Adrenal gland (tissue), 12 donors: Measurements from ENCODE around the gene ZBP1. TPM values are rescaled to one million over a fixed set of nuclear protein-coding genes. Genes with fewer than 3 reads are reported as not detected.

Source experiments
- DNase-seq, 7 donors: peaks; one replicate each; pipeline ENCODE4 v3.0.0-alpha.2; 2019 to 2020
- H3K27ac ChIP-seq, 5 donors: fragments of 200-600 bp; sonication (generic) in 4 of 5; 1 replicate in 3 of 5; 2 replicates in 2 of 5; pipeline versions ENCODE4 v1.5.1 to v1.8.0; 2016 to 2020; ENCODE audit warnings: mild to moderate bottlenecking in 1 of 5
- H3K27me3 ChIP-seq: fragments of 200-600 bp; 2 replicates; pipeline ENCODE4 v1.8.0; 2021
- H3K36me3 ChIP-seq, 2 donors: fragments of 200-600 bp; replicated peaks in 1 of 2; 1 replicate in 1 of 2; 2 replicates in 1 of 2; pipeline versions ENCODE4 v1.5.1 to v1.8.0; 2018 to 2022
- H3K4me1 ChIP-seq, 2 donors: fragments of 200-600 bp; replicated peaks in 1 of 2; 1 replicate in 1 of 2; 2 replicates in 1 of 2; pipeline versions ENCODE4 v1.5.1 to v1.8.0; 2018 to 2021
- H3K4me3 ChIP-seq, 4 donors: fragments of 200-600 bp; sonication (generic) in 3 of 4; one replicate each; pipeline ENCODE4 v1.5.1; 2016 to 2018
- H3K9me3 ChIP-seq, 3 donors: fragments of 200-600 bp; sonication (generic) in 1 of 3; replicated peaks in 1 of 3; 1 replicate in 2 of 3; 2 replicates in 1 of 3; pipeline versions ENCODE4 v1.5.1 to v1.8.0; 2016 to 2021
- POLR2A ChIP-seq, 2 donors: fragments of 450-650 bp; IDR thresholded peaks; one replicate each; pipeline ENCODE4 v1.6.1; 2017; ENCODE audit warnings: antibody characterized with exemption in 2 of 2, mild to moderate bottlenecking in 2 of 2, moderate library complexity in 1 of 2
- WGBS, 4 donors: extraction: QIAGEN DNeasy Blood & Tissue Kit in 2 of 4; methylation state at CpG; one replicate each; pipeline versions ENCODE4 v1.1.5 to v1.1.7; 2013 to 2017; 5-methylcytosine and 5-hydroxymethylcytosine counted together
- intact Hi-C, 2 donors: fragments of 100-400 bp; cut with DNase I; formaldehyde crosslinking; loops; one replicate each; pipeline versions ENCODE4 v1.14.1 to v1.15.0; 2022 to 2023
- polyA plus RNA-seq, 3 donors: library from polyadenylated mRNA; stranded (reverse); fragments of 200-250 nt in 2 of 3; fragments of 350-450 nt in 1 of 3; fragmentation: Illumina TruSeq in 1 of 3; extraction: RNeasy Lipid Tissue Mini Kit (QIAGEN cat#74804) in 1 of 3; gene quantifications; one replicate each; pipeline ENCODE4 v1.2.3, GENCODE V29; 2013 to 2014
- total RNA-seq, 9 donors: library from RNA; depleted of rRNA in 4 of 9; stranded (reverse); fragments of >200 nt in 4 of 9; fragments of 120-200 nt in 1 of 9; fragmentation: NEBNext Ultra II Directional in 1 of 9; extraction: Animal tissue kit (Norgen Biotek cat#: 25700) in 1 of 9; gene quantifications; one replicate each; pipeline versions ENCODE4 v1.1.0 to v1.2.4, GENCODE V29; 2013 to 2023
- TF ChIP-seq, protein P1 (sequence below), 6 experiments: fragments of 450-650 bp in 4 of 6; fragments of 200-600 bp in 2 of 6; sonication (generic) in 1 of 6; IDR thresholded peaks; 1 replicate in 5 of 6; 2 replicates in 1 of 6; pipeline versions ENCODE4 v1.5.1 to v1.8.0; 2016 to 2021; ENCODE audit warnings: antibody characterized with exemption in 6 of 6, mild to moderate bottlenecking in 2 of 6, moderate library complexity in 1 of 6
- donor health status: healthy with polysubstance abuse.
- donor health status: Bipolar disorder and iron deficiency.
- donor health status: DM: yes; HTN: yes; CAD: no.
- donor health status: DM: no; HTN: no; CAD: no.
- donor health status: DM: no; HTN: no; CAD: no.
- donor health status: DM: yes; HTN: yes; CAD: no.

The ZBP1 gene
- total and polyA plus RNA-seq, 12 donors: 0.14 to 2.9 (median 0.68) TPM; not detected in 3

DNA sequence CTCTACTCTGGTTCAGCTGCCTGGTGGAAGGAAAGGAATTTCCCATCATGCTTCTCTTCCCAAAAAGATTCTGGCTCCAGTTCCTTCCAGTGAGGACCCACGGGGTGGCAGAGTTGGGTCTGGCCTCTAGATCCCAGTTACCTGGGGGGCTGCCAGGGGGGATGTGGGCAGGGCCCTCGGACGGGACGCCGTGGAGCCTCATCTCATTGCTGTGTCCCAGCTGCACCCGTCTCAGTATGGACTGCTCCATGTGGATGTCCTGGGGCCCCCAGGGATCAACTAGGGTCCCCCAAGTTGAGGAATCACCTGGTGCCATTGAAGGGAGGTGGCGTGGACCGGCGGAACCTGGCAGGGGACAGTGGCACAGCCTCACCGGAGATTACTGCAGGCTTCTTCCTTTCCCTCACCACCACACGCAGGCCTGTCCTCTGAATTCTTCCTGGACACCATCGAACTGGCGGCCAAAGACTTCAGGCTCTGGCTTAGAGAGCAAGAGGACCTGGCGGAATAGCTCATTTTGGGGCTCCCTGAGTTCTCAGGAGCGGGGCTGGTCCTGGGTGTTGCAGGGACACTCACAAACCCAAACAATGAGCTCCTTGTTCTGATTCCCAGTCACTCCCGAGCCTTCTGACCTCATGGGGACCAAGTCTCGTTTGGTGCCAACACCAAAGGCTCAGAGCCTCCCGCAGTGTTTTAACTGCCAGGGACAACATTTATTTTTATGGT lies 8.5 kb downstream of the ZBP1 start:
- Histone ChIP-seq H3K27ac (no peak overlapping the region), H3K36me3 (no peaks in the 10 kb centered on the region), H3K27me3 (no peaks in the 10 kb centered on the region), H3K4me3 (no peak overlapping the region), H3K4me1 (no peaks in the 10 kb centered on the region), H3K9me3 (no peaks in the 10 kb centered on the region)
- intact Hi-C loops: no loop called here
- no peak for DNase-seq
- WGBS, 4 donors: 67 to 85% (median 82%) methylated on average over 12 to 18 of the region's 18 CpGs
- TF ChIP-seq, protein P1, sequence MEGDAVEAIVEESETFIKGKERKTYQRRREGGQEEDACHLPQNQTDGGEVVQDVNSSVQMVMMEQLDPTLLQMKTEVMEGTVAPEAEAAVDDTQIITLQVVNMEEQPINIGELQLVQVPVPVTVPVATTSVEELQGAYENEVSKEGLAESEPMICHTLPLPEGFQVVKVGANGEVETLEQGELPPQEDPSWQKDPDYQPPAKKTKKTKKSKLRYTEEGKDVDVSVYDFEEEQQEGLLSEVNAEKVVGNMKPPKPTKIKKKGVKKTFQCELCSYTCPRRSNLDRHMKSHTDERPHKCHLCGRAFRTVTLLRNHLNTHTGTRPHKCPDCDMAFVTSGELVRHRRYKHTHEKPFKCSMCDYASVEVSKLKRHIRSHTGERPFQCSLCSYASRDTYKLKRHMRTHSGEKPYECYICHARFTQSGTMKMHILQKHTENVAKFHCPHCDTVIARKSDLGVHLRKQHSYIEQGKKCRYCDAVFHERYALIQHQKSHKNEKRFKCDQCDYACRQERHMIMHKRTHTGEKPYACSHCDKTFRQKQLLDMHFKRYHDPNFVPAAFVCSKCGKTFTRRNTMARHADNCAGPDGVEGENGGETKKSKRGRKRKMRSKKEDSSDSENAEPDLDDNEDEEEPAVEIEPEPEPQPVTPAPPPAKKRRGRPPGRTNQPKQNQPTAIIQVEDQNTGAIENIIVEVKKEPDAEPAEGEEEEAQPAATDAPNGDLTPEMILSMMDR (IDR thresholded peaks at IDR 0.05): no peak
- no peak for TF ChIP-seq POLR2A (IDR thresholded peaks at IDR 0.05)

DNA sequence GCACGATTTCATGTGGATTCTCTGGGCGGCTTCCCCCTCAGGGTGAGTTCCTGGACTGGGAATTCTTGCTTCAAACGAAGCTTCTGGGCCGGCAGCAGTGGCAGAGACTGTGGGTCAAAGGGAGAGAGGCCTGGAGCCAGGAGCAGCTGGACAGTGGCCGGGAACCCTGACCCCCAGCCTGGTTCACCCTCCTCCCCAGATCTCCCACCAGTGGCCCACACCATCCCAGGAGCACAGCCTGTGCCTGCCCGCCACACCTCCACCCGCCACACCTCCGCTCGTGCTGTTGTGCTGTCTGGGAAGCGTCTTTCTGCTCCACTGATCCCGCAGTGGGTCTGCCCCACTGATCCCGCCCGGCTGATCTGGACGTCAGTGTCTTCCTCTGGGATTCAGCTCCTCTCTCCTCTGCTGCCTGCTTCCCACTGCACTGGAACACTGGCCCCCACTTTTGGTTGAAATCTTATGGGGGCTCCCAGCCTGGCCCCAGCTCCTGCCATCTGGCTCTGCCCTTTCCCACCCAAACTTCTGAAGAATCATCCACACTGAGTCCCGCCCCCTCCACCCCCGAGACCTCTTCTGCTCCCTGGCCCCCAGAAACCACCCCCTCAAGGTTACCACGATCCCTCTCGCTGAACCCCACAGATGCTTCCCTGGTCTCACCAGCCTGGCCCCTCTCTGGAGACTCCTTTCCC lies 9.8 kb downstream of the ZBP1 start:
- Histone ChIP-seq H3K27me3 (no peaks in the 10 kb centered on the region), H3K27ac (no peak overlapping the region), H3K4me1 (no peaks in the 10 kb centered on the region), H3K36me3 (no peaks in the 10 kb centered on the region), H3K4me3 (no peak overlapping the region), H3K9me3 (no peaks in the 10 kb centered on the region)
- intact Hi-C loops: no loop called here
- WGBS, 4 donors: 46 to 59% (median 54%) methylated on average over 14 to 18 of the region's 18 CpGs
- DNase-seq: peak in 1 of 7 donors; percentile 7
- TF ChIP-seq POLR2A (IDR thresholded peaks at IDR 0.05): no peak
- TF ChIP-seq, protein P1 (IDR thresholded peaks at IDR 0.05): no peak

GRCh38 chr20:57609842-57610167 lies 10.4 kb downstream of the ZBP1 start:
- DNase-seq: no peak
- intact Hi-C loops: no loop called here
- no peak for TF ChIP-seq POLR2A (IDR thresholded peaks at IDR 0.05)
- TF ChIP-seq, protein P1 (IDR thresholded peaks at IDR 0.05): no peak
- Histone ChIP-seq H3K4me1 (no peaks in the 10 kb centered on the region), H3K9me3 (no peaks in the 10 kb centered on the region), H3K27me3 (no peaks in the 10 kb centered on the region), H3K36me3 (no peaks in the 10 kb centered on the region), H3K27ac (no peak overlapping the region), H3K4me3 (no peak overlapping the region)
- 73 to 83% (median 80%) methylated on average over 8 of the region's 8 CpGs for WGBS, 4 donors

GRCh38 chr20:57609086-57609841 lies 11.0 kb downstream of the ZBP1 start:
- H3K27me3 ChIP-seq: no peaks in the 10 kb centered on the region
- intact Hi-C loops: no loop called here
- TF ChIP-seq, protein P1 (IDR thresholded peaks at IDR 0.05): no peak
- TF ChIP-seq POLR2A (IDR thresholded peaks at IDR 0.05): no peak
- DNase-seq: peak in 1 of 7 donors; percentile 1
- H3K4me3 ChIP-seq: no peak overlapping the region
- no peaks in the 10 kb centered on the region for H3K4me1 ChIP-seq
- no peaks in the 10 kb centered on the region for H3K36me3 ChIP-seq
- WGBS, 4 donors: 68 to 76% (median 72%) methylated on average over 11 to 16 of the region's 16 CpGs
- no peak overlapping the region for H3K27ac ChIP-seq
- no peaks in the 10 kb centered on the region for H3K9me3 ChIP-seq
